NB4 (cell line): ENCODE measurements around the gene CBX1.

Experiments
- DNase-seq: peaks from one replicate; pipeline ENCODE4 v3.0.0; 2010; ENCODE audit warnings: low read depth
- H3K4me3 ChIP-seq: one replicate; pipeline ENCODE4 v1.5.1; 2011; ENCODE audit warnings: mild to moderate bottlenecking, low read depth, low read length, moderate library complexity
- MYC ChIP-seq: IDR thresholded peaks from 2 replicates; pipeline ENCODE4 v1.6.1; 2011; ENCODE audit warnings: low read depth, low read length
- POLR2A ChIP-seq: IDR thresholded peaks from 2 replicates; pipeline ENCODE4 v1.6.1; 2011; ENCODE audit warnings: mild to moderate bottlenecking; ENCODE audit not compliant: insufficient read length; ENCODE audit errors: extremely low read depth
- TF ChIP-seq, protein P1 (sequence below): IDR thresholded peaks from one replicate; pipeline ENCODE4 v1.5.1; 2012; ENCODE audit warnings: low read depth, low read length
- TF ChIP-seq, protein P2 (sequence below): IDR thresholded peaks from 2 replicates; pipeline ENCODE4 v1.6.1; 2011; ENCODE audit warnings: low read depth, low read length

The CBX1 gene

DNA sequence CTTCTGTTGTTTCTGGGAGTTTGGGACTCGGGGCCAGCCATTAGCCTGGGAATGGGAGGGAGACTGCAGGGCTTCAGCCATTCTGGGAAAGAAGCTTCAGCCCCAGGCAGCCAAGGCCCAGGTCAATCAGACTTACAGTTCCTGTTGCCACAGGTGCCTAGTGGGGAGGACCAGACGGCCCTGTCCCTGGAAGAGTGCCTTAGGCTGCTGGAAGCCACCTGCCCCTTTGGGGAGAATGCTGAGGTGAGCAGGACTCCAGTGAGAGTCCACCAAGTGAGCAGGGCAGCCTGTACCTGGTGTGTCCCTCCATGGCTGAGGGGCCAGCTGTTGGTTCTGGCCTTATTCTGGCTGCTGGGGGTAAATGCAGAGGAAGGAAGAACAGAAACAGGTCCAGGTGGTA is 44.4 kb downstream of the CBX1 start:
- TF ChIP-seq MYC (no peak), POLR2A (no peak)
- TF ChIP-seq, protein P1, sequence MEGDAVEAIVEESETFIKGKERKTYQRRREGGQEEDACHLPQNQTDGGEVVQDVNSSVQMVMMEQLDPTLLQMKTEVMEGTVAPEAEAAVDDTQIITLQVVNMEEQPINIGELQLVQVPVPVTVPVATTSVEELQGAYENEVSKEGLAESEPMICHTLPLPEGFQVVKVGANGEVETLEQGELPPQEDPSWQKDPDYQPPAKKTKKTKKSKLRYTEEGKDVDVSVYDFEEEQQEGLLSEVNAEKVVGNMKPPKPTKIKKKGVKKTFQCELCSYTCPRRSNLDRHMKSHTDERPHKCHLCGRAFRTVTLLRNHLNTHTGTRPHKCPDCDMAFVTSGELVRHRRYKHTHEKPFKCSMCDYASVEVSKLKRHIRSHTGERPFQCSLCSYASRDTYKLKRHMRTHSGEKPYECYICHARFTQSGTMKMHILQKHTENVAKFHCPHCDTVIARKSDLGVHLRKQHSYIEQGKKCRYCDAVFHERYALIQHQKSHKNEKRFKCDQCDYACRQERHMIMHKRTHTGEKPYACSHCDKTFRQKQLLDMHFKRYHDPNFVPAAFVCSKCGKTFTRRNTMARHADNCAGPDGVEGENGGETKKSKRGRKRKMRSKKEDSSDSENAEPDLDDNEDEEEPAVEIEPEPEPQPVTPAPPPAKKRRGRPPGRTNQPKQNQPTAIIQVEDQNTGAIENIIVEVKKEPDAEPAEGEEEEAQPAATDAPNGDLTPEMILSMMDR = no peak
- TF ChIP-seq, protein P2, sequence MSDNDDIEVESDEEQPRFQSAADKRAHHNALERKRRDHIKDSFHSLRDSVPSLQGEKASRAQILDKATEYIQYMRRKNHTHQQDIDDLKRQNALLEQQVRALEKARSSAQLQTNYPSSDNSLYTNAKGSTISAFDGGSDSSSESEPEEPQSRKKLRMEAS = no peak
- no peak overlapping the region for H3K4me3 ChIP-seq
- DNase-seq = no peak

DNA sequence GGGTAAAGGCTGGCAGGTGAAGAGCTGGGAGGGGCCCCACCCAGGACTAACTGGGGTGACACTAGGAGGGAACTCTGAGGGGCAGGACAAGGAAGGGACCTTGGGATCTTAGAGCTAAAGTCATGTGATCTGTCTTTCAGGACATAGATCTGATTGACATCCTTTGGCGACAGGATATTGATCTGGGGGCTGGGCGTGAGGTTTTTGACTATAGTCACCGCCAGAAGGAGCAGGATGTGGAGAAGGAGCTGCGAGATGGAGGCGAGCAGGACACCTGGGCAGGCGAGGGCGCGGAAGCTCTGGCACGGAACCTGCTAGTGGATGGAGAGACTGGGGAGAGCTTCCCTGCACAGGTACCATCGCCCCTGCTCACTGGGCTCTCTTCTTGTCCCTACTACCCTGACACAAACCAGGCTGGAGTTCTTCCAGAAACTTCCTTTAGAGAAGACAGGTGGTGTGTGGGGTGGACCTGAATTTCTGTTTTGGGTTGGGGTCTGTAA is 45.0 kb downstream of the CBX1 start:
- TF ChIP-seq, protein P1 = no peak
- TF ChIP-seq POLR2A (no peak), MYC (no peak)
- TF ChIP-seq, protein P2 = no peak
- H3K4me3 ChIP-seq = no peak overlapping the region
- no peak for DNase-seq

DNA sequence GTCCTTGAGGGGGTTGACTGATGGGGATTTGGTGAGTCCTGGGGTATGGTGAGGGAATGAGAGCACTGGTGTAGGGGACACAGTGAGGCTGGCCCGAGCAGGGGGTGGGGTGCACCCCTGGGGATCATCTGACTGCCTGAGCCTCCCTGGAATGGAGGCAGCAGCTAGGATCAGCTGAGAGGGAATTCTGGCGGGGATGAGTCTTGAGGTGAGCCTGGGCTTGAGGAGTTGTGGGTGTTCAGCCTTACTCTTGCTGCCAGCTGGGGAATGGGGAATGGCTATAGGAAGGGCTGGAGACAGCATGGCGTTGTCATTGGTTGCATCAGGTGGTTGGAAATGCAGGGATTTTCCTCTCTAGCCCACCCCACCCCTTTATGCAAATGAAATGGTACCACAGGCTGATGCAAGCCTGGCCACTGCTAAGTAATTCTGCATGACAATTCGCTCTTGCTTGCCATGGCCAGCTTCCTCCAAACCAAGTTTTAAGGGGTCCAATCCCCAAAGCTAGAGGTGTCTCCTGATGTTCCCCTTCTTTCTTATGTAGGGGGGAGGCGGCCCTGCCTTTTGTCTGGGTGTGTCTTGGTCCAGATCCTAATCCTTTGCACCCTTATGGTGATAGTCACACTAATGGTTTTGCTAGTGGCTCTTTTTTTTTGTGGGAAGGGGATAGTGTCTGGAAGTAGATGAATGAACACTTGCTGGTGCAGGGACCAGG is 45.6 kb downstream of the CBX1 start:
- no peak overlapping the region for H3K4me3 ChIP-seq
- peak; percentile 35 for DNase-seq

DNA sequence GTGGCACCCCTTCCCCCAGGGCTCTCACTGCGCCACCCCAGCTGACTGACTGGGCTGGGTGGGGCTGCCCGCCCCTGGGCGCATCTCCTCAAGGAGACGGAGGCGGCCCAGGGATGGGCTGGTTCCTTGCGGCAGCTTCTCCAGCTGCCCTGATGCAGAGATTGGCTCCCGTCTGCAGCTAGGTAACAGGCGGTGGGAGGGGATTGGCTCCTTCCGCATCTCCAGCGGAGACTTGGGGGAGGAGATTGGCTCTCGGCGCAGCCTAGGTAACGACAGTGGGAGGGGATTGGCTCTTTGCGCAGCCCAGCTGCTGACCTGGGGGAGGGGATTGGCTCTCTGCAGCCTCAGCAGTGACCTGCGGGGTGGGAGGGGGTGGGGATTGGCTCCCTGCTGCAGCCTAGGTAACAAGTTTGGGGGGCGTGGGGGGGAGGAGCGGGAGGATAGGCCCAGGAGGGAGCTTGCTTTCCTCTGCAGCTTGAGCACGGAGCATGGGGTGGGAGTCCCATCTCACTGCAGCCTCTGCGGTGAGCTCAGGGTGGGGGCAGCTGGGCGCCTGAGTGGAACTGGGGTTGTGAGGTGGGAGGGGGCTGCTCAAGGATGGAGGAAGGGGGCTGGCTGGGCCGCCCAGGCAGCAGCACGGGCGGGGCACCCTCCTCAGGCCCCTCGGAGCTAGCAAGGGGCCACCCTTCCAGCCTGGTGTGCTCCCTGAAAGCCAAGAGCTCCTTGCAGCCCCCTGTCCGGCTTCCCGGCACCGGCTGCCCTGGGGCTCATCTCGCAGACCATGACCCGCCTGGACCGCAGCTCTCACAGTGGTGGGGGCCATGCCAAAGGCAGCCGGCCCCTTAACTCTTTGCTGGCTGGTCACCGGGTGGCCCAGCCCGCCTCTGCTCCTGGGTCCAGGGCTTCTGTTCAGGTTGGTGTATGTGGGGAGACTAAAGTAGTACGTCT is 46.8 kb downstream of the CBX1 start:
- H3K4me3 ChIP-seq = no peak overlapping the region
- DNase-seq = no peak
- TF ChIP-seq MYC (no peak), POLR2A (no peak)
- TF ChIP-seq, protein P2 = no peak
- TF ChIP-seq, protein P1 = no peak

More for the DNA sequence above, 45.6 kb downstream of the CBX1 start:
- TF ChIP-seq MYC (no peak), POLR2A (no peak)
- TF ChIP-seq, protein P1 = no peak
- TF ChIP-seq, protein P2 = no peak

DNA sequence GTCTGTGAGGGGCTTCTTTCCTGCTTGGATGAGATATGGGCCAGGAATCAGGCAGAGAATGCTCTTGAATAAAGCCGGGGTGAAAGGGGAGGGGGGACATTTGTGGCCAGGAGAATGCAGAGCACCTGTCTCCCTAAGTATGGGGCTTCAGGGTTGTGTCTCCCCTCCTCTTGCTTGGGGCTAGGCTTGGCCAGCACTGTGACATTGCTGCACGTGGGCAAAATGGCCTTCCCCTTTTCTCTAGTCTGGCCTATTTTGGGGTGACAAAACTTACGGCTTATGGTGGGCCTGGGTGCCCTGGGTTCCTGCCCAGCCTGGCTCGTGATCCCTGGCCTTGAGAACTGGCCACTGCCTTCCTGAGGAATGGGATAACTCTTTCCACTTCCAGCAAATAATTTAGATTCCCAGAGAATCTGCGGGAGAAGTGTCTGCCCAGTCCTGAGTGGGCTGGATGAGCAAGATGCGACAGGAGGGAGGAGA is 47.5 kb downstream of the CBX1 start:
- no peak overlapping the region for H3K4me3 ChIP-seq
- TF ChIP-seq, protein P2 = no peak
- TF ChIP-seq MYC (no peak), POLR2A (no peak)
- TF ChIP-seq, protein P1 = no peak
- no peak for DNase-seq
